GM21528 (cell line): Measurements from ENCODE around the gene EMX2.
"Not testable (repeated sequence)": the region's sequence is repeated elsewhere in the genome, so short reads cannot be mapped to it uniquely, and the experiment has no call there.

ENCODE experiments used
- ATAC-seq: cut with Tn5 transposase; IDR thresholded peaks from one replicate; pipeline ENCODE4 v1.9.1; 2021; ENCODE audit warnings: mild to moderate bottlenecking, moderate library complexity; ENCODE audit not compliant: unreplicated experiment, low FRiP score

The EMX2 gene

GRCh38 chr10:117554241-117554814 lies 11.8 kb downstream of the EMX2 start:
- no peak for ATAC-seq

GRCh38 chr10:117555017-117555416 lies 12.5 kb downstream of the EMX2 start:
- no peak for ATAC-seq

GRCh38 chr10:117555863-117556262 lies 13.3 kb downstream of the EMX2 start:
- ATAC-seq: no peak

GRCh38 chr10:117556356-117556755 lies 13.8 kb downstream of the EMX2 start:
- no peak for ATAC-seq

GRCh38 chr10:117559712-117560111 lies 17.2 kb downstream of the EMX2 start:
- no peak for ATAC-seq

GRCh38 chr10:117560942-117561341 lies 18.4 kb downstream of the EMX2 start:
- ATAC-seq: no peak

- no peak for ATAC-seq
Observed at GRCh38 chr10:117562220-117562619, 19.7 kb downstream of the EMX2 start.

GRCh38 chr10:117562896-117563737 lies 20.6 kb downstream of the EMX2 start:
- ATAC-seq: no peak

- ATAC-seq: no peak
Observed at GRCh38 chr10:117563780-117564179, 21.2 kb downstream of the EMX2 start.

GRCh38 chr10:117565068-117565467 lies 22.5 kb downstream of the EMX2 start:
- ATAC-seq: no peak

- no peak for ATAC-seq
Observed at GRCh38 chr10:117568334-117568733, 25.8 kb downstream of the EMX2 start.

GRCh38 chr10:117569610-117570390 lies 27.3 kb downstream of the EMX2 start:
- no peak for ATAC-seq

GRCh38 chr10:117570880-117571279 lies 28.3 kb downstream of the EMX2 start:
- ATAC-seq: no peak

- ATAC-seq: no peak
Observed at GRCh38 chr10:117574498-117575146, 32.1 kb downstream of the EMX2 start.

GRCh38 chr10:117578490-117578889 lies 35.9 kb downstream of the EMX2 start:
- no peak for ATAC-seq

GRCh38 chr10:117578999-117579590 lies 36.5 kb downstream of the EMX2 start:
- ATAC-seq: no peak

- no peak for ATAC-seq
Observed at GRCh38 chr10:117581961-117582360, 39.4 kb downstream of the EMX2 start.

GRCh38 chr10:117584831-117585230 lies 42.3 kb downstream of the EMX2 start:
- not testable (repeated sequence) for ATAC-seq

GRCh38 chr10:117587036-117587435 lies 44.5 kb downstream of the EMX2 start:
- no peak for ATAC-seq

GRCh38 chr10:117590101-117590875 lies 47.7 kb downstream of the EMX2 start:
- no peak for ATAC-seq
